Measurements from ENCODE around the gene FHOD3.

The FHOD3 gene

GRCh38 chr18:36529747-36530146, 232.2 kb downstream of the FHOD3 start:
- Histone ChIP-seq H3K27me3 (ENCODE audit: insufficient read depth, poor library complexity, severe bottlenecking) (peaks cover 4% of the 10 kb centered on the region), H3K27ac (replicated peaks) (no peak overlapping the region), H3K4me3 (replicated peaks; ENCODE audit: insufficient read depth, low read length) (no peak overlapping the region)
- TF ChIP-seq, protein P1, sequence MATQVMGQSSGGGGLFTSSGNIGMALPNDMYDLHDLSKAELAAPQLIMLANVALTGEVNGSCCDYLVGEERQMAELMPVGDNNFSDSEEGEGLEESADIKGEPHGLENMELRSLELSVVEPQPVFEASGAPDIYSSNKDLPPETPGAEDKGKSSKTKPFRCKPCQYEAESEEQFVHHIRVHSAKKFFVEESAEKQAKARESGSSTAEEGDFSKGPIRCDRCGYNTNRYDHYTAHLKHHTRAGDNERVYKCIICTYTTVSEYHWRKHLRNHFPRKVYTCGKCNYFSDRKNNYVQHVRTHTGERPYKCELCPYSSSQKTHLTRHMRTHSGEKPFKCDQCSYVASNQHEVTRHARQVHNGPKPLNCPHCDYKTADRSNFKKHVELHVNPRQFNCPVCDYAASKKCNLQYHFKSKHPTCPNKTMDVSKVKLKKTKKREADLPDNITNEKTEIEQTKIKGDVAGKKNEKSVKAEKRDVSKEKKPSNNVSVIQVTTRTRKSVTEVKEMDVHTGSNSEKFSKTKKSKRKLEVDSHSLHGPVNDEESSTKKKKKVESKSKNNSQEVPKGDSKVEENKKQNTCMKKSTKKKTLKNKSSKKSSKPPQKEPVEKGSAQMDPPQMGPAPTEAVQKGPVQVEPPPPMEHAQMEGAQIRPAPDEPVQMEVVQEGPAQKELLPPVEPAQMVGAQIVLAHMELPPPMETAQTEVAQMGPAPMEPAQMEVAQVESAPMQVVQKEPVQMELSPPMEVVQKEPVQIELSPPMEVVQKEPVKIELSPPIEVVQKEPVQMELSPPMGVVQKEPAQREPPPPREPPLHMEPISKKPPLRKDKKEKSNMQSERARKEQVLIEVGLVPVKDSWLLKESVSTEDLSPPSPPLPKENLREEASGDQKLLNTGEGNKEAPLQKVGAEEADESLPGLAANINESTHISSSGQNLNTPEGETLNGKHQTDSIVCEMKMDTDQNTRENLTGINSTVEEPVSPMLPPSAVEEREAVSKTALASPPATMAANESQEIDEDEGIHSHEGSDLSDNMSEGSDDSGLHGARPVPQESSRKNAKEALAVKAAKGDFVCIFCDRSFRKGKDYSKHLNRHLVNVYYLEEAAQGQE (IDR thresholded peaks at IDR 0.05; ENCODE audit: insufficient replicate concordance, low read depth), result no peak
- TF ChIP-seq CTCF (IDR thresholded peaks at IDR 0.05; ENCODE audit: insufficient read depth, low read length), result no peak
- no peak for TF ChIP-seq POLR2AphosphoS5 (IDR thresholded peaks at IDR 0.05; ENCODE audit: low read depth)
- no peak for TF ChIP-seq SPI1 (IDR thresholded peaks at IDR 0.05; ENCODE audit: borderline replicate concordance, low read depth)
- no peak for TF ChIP-seq GABPA (IDR thresholded peaks at IDR 0.05; ENCODE audit: low read depth)
- DNase-seq (ENCODE audit: low read depth in 1 of 2, low spot score in 1 of 2), result no peak

- Histone ChIP-seq H3K27ac (replicated peaks) (no peak overlapping the region), H3K4me3 (replicated peaks; ENCODE audit: insufficient read depth, low read length) (no peak overlapping the region), H3K27me3 (ENCODE audit: insufficient read depth, poor library complexity, severe bottlenecking) (no peaks in the 10 kb centered on the region)
- TF ChIP-seq POLR2AphosphoS5 (IDR thresholded peaks at IDR 0.05; ENCODE audit: low read depth) (no peak), GABPA (IDR thresholded peaks at IDR 0.05; ENCODE audit: low read depth) (no peak), SPI1 (IDR thresholded peaks at IDR 0.05; ENCODE audit: borderline replicate concordance, low read depth) (no peak), CTCF (IDR thresholded peaks at IDR 0.05; ENCODE audit: insufficient read depth, low read length) (no peak)
- TF ChIP-seq, protein P1 (IDR thresholded peaks at IDR 0.05; ENCODE audit: insufficient replicate concordance, low read depth), result no peak
- no peak for DNase-seq (ENCODE audit: low read depth in 1 of 2, low spot score in 1 of 2)
Observed at GRCh38 chr18:36530676-36531405, 233.3 kb downstream of the FHOD3 start.

DNA sequence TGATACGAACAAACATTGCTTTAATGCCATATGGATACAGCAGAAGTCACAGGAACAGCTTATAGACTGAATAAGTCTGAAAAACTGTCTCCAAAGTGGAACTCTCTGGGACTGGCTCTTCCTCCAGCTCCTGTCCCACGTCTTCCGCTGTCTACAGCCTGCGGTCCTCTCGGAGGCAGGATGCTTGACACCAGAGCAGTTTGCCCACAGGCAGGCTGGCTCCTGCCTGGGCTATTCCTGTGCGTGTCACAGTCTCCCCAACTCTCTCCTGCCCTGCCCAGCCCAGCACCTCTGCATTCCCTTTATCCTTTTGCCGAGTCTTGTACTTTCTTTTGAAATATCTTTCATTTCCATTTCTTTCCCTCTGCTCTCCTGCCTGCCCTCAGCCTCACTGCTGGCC, 234.1 kb downstream of the FHOD3 start:
- no peak for DNase-seq (ENCODE audit: low read depth in 1 of 2, low spot score in 1 of 2)
- TF ChIP-seq SPI1 (IDR thresholded peaks at IDR 0.05; ENCODE audit: borderline replicate concordance, low read depth), result no peak
- TF ChIP-seq, protein P1 (IDR thresholded peaks at IDR 0.05; ENCODE audit: insufficient replicate concordance, low read depth), result no peak
- no peak for TF ChIP-seq POLR2AphosphoS5 (IDR thresholded peaks at IDR 0.05; ENCODE audit: low read depth)
- no peak for TF ChIP-seq GABPA (IDR thresholded peaks at IDR 0.05; ENCODE audit: low read depth)
- TF ChIP-seq CTCF (IDR thresholded peaks at IDR 0.05; ENCODE audit: insufficient read depth, low read length), result no peak

More for the DNA sequence above, 234.1 kb downstream of the FHOD3 start:
- H3K4me3 ChIP-seq (replicated peaks; ENCODE audit: insufficient read depth, low read length), result no peak overlapping the region
- no peak overlapping the region for H3K27ac ChIP-seq (replicated peaks)
- no peaks in the 10 kb centered on the region for H3K27me3 ChIP-seq (ENCODE audit: insufficient read depth, poor library complexity, severe bottlenecking)
